GM08714 (cell line): Measurements from ENCODE around the gene ALKBH4.
A peak's percentile ranks its signal among the peaks of the same experiment; 100 is the strongest.
"Not testable (repeated sequence)": the region's sequence is repeated elsewhere in the genome, so short reads cannot be mapped to it uniquely, and the experiment has no call there.

Experiments
- H3K4me3 ChIP-seq: fragments of 200-500 bp; sonication (Bioruptor generic); 2 replicates; pipeline ENCODE4 v1.5.1; 2014; ENCODE audit warnings: mild to moderate bottlenecking, low read length, inconsistent platforms
- ZNF274 ChIP-seq: IDR thresholded peaks from 2 replicates; pipeline ENCODE4 v1.6.1; 2012; ENCODE audit warnings: mild to moderate bottlenecking, low read depth, low read length

ALKBH4 gene

GRCh38 chr7:102426268-102427018 lies 38.2 kb downstream of the ALKBH4 start:
- peak overlapping the region; percentile 29; the same call in 1 of the 2 replicates for H3K4me3 ChIP-seq

GRCh38 chr7:102425639-102426267 lies 38.9 kb downstream of the ALKBH4 start:
- no peak for TF ChIP-seq ZNF274
- H3K4me3 ChIP-seq, result peak overlapping the region; percentile 35; the same call in 1 of the 2 replicates

More at GRCh38 chr7:102426268-102427018, 38.2 kb downstream of the ALKBH4 start:
- TF ChIP-seq ZNF274, result no peak

GRCh38 chr7:102424787-102425218 lies 39.9 kb downstream of the ALKBH4 start:
- TF ChIP-seq ZNF274, result no peak
- peak overlapping the region; percentile 35; the same call in 1 of the 2 replicates for H3K4me3 ChIP-seq

- no peak for TF ChIP-seq ZNF274
Measured at GRCh38 chr7:102424129-102424551, 40.5 kb downstream of the ALKBH4 start.

GRCh38 chr7:102421706-102422240 lies 42.9 kb downstream of the ALKBH4 start:
- no peak overlapping the region for H3K4me3 ChIP-seq
- no peak for TF ChIP-seq ZNF274

More at GRCh38 chr7:102424129-102424551, 40.5 kb downstream of the ALKBH4 start:
- H3K4me3 ChIP-seq, result no peak overlapping the region; the same call in 1 of the 2 replicates

- TF ChIP-seq ZNF274, result no peak
Measured at GRCh38 chr7:102418592-102418991, 46.1 kb downstream of the ALKBH4 start.

GRCh38 chr7:102417105-102417504 lies 47.6 kb downstream of the ALKBH4 start:
- no peak for TF ChIP-seq ZNF274
- H3K4me3 ChIP-seq, result no peak overlapping the region

More at GRCh38 chr7:102418592-102418991, 46.1 kb downstream of the ALKBH4 start:
- no peak overlapping the region for H3K4me3 ChIP-seq

- TF ChIP-seq ZNF274, result no peak
- no peak overlapping the region for H3K4me3 ChIP-seq
Measured at GRCh38 chr7:102416406-102416805, 48.3 kb downstream of the ALKBH4 start.

- no peak for TF ChIP-seq ZNF274
- H3K4me3 ChIP-seq, result no peak overlapping the region
Measured at GRCh38 chr7:102415685-102416225, 48.9 kb downstream of the ALKBH4 start.

- no peak for TF ChIP-seq ZNF274
- no peak overlapping the region for H3K4me3 ChIP-seq
Measured at GRCh38 chr7:102413611-102414010, 51.1 kb downstream of the ALKBH4 start.

- TF ChIP-seq ZNF274, result no peak
- H3K4me3 ChIP-seq, result no peak overlapping the region
Measured at GRCh38 chr7:102413091-102413490, 51.6 kb downstream of the ALKBH4 start.

- no peak overlapping the region for H3K4me3 ChIP-seq
- TF ChIP-seq ZNF274, result no peak
Measured at GRCh38 chr7:102412548-102412947, 52.1 kb downstream of the ALKBH4 start.

- no peak overlapping the region for H3K4me3 ChIP-seq
- TF ChIP-seq ZNF274, result no peak
Measured at GRCh38 chr7:102410918-102411317, 53.7 kb downstream of the ALKBH4 start.

- H3K4me3 ChIP-seq, result no peak overlapping the region
- no peak for TF ChIP-seq ZNF274
Measured at GRCh38 chr7:102410123-102410522, 54.5 kb downstream of the ALKBH4 start.

GRCh38 chr7:102409340-102409739 lies 55.3 kb downstream of the ALKBH4 start:
- no peak for TF ChIP-seq ZNF274
- no peak overlapping the region for H3K4me3 ChIP-seq

- H3K4me3 ChIP-seq, result not testable (repeated sequence)
Measured at GRCh38 chr7:102408530-102408929, 56.1 kb downstream of the ALKBH4 start.
